ENCODE measurements around the gene EEF2. TPM values are rescaled to one million over a fixed set of nuclear protein-coding genes. Genes with fewer than 3 reads are reported as not detected.

The EEF2 gene
- total RNA-seq, 1 experiment from 2014 or later: 1,742 TPM

- peak; percentile 57 to 70 for DNase-seq
- CTCF ChIA-PET: interaction anchor here (0.6 to 1.1 kb wide), 2 partner anchors 72 to 207 kb away, joined by 3 to 4 read pairs; no protein-coding TSS in a partner anchor
- H3K4me3 ChIP-seq: peak overlapping the region; percentile 91
- peaks cover 18% of the 10 kb centered on the region for H3K36me3 ChIP-seq (ENCODE audit: low read depth)
- peaks cover 57% of the 10 kb centered on the region for H3F3A ChIP-seq (ENCODE audit: insufficient read depth, low read depth)
- peak overlapping the region; percentile 52 for H3K27ac ChIP-seq
- peaks cover 38% of the 10 kb centered on the region for H3K79me2 ChIP-seq (ENCODE audit: low read depth)
- intact Hi-C loops (cut with micrococcal nuclease; ENCODE audit: unreplicated experiment): loop anchor here (1.0 to 5.0 kb wide), 5 partner anchors 18 to 391 kb away; no protein-coding TSS in a partner anchor
- BruUV-seq (replicated peaks): no TSS peak
- H2AFZ ChIP-seq: no peak overlapping the region; the same call in 1 of the 2 replicates
- no peaks in the 10 kb centered on the region for H3K9me3 ChIP-seq (ENCODE audit: insufficient read depth, low read depth)
- POLR2A ChIA-PET (ENCODE audit: unreplicated experiment): no interaction called here
- H3K4me2 ChIP-seq: peak overlapping the region; percentile 89
- H3K27me3 ChIP-seq (ENCODE audit: insufficient read depth, low read depth): no peaks in the 10 kb centered on the region
- H4K20me1 ChIP-seq (ENCODE audit: insufficient read depth): peaks cover 35% of the 10 kb centered on the region
- no peaks in the 10 kb centered on the region for H3K9me2 ChIP-seq (ENCODE audit: insufficient read depth)
- H3K4me1 ChIP-seq (replicated peaks; ENCODE audit: insufficient read depth): peaks cover 23% of the 10 kb centered on the region
- TF ChIP-seq CTCF (conservative IDR thresholded peaks at IDR 0.05) (peak; percentile 59; the same call in 1 of the 2 replicates), EZH2 (IDR thresholded peaks at IDR 0.05; ENCODE audit: low read depth) (no peak)
Measured at GRCh38 chr19:3986260-3987041, 1.2 kb upstream of the EEF2 start.

GRCh38 chr19:3985643-3986259, 488 bp upstream of the EEF2 start:
- DNase-seq: no peak
- H3K4me1 ChIP-seq (replicated peaks; ENCODE audit: insufficient read depth): peaks cover 23% of the 10 kb centered on the region
- intact Hi-C loops (cut with micrococcal nuclease; ENCODE audit: unreplicated experiment): loop anchor here (1.0 to 5.0 kb wide), 6 partner anchors 17 to 392 kb away; no protein-coding TSS in a partner anchor

More at GRCh38 chr19:3985643-3986259, 488 bp upstream of the EEF2 start:
- H3K9me2 ChIP-seq (ENCODE audit: insufficient read depth): no peaks in the 10 kb centered on the region
- TF ChIP-seq EZH2 (IDR thresholded peaks at IDR 0.05; ENCODE audit: low read depth) (no peak), CTCF (conservative IDR thresholded peaks at IDR 0.05) (no peak)
- no peaks in the 10 kb centered on the region for H3K9me3 ChIP-seq (ENCODE audit: insufficient read depth, low read depth)
- H3K79me2 ChIP-seq (ENCODE audit: low read depth): peaks cover 45% of the 10 kb centered on the region
- peaks cover 64% of the 10 kb centered on the region for H3F3A ChIP-seq (ENCODE audit: insufficient read depth, low read depth)
- H3K27me3 ChIP-seq (ENCODE audit: insufficient read depth, low read depth): no peaks in the 10 kb centered on the region
- peaks cover 18% of the 10 kb centered on the region for H3K36me3 ChIP-seq (ENCODE audit: low read depth)
- POLR2A ChIA-PET (ENCODE audit: unreplicated experiment): interaction anchor here (0.5 to 1.1 kb wide), 5 partner anchors 15 to 443 kb away, joined by 4 to 9 read pairs (median 4); partner anchors contain the start of gene DAPK3
- CTCF ChIA-PET: interaction anchor here (0.6 to 1.1 kb wide), 3 partner anchors 73 to 208 kb away, joined by 3 to 5 read pairs (median 4); no protein-coding TSS in a partner anchor
- BruUV-seq (replicated peaks): no TSS peak
- peak overlapping the region; percentile 91; the same call in 1 of the 2 replicates for H3K4me3 ChIP-seq
- H2AFZ ChIP-seq: no peak overlapping the region
- H3K27ac ChIP-seq: peak overlapping the region; percentile 52; the same call in 1 of the 2 replicates
- peaks cover 42% of the 10 kb centered on the region for H4K20me1 ChIP-seq (ENCODE audit: insufficient read depth)
- peak overlapping the region; percentile 89 for H3K4me2 ChIP-seq

Data from PC-9 (cell line).